ENCODE results near the gene CARD9. TPM values are rescaled to one million over a fixed set of nuclear protein-coding genes. Genes with fewer than 3 reads are reported as not detected.

CARD9 gene
- total RNA-seq, 1 experiment from 2014 or later, result 5.6 TPM

DNA sequence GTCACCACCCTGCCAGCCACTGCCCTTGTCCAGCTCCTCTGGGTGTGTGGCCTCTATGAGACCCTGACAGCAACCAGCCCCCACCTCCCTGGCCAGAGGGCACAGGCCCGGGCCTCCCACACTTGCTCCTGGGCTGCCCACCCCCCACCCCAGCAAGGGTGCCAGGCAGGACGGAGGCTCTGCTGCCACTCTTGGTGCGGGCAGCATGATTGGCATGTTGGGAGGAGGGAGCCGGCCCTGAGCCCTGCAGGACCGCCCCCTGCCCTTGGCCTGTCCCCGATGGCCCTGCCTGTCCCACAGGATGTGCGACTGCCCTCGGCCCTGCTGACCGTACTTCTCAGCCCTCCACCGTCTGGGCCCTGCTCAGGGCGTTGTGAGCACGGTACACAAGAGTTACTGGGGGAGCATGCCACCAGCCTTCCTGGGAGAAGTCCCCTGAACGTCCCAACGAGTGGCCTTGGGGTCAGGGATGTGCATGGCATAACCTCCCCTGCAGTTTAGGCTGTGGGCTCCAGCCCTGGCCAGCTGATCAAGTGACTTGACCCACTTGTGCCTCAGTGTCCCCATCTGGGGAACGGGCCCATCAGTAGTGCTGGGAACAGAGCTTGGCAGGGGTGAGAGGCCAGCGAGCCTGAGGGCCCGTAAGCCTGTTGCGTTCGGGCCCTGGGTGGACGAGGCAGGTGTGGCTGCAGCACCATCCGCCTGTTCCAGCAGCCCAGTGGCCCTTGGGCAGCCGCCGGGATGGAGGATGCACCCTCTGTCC, 30.2 kb downstream of the CARD9 start:
- no peak overlapping the region for H2BK12ac ChIP-seq (ENCODE audit: insufficient read length, low read depth, low read length)
- TF ChIP-seq, protein P1, sequence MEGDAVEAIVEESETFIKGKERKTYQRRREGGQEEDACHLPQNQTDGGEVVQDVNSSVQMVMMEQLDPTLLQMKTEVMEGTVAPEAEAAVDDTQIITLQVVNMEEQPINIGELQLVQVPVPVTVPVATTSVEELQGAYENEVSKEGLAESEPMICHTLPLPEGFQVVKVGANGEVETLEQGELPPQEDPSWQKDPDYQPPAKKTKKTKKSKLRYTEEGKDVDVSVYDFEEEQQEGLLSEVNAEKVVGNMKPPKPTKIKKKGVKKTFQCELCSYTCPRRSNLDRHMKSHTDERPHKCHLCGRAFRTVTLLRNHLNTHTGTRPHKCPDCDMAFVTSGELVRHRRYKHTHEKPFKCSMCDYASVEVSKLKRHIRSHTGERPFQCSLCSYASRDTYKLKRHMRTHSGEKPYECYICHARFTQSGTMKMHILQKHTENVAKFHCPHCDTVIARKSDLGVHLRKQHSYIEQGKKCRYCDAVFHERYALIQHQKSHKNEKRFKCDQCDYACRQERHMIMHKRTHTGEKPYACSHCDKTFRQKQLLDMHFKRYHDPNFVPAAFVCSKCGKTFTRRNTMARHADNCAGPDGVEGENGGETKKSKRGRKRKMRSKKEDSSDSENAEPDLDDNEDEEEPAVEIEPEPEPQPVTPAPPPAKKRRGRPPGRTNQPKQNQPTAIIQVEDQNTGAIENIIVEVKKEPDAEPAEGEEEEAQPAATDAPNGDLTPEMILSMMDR (conservative IDR thresholded peaks at IDR 0.05), result no peak
- no peak overlapping the region for H2BK20ac ChIP-seq (ENCODE audit: low read depth, low read length, poor library complexity, severe bottlenecking)
- H3K27ac ChIP-seq (ENCODE audit: insufficient read length, low read depth, low read length), result no peak overlapping the region
- no CpG with 5 or more reads among the region's 23 CpGs for WGBS (ENCODE audit: extremely low coverage, insufficient read length, low lambda C conversion rate)
- no peaks in the 10 kb centered on the region for H3K79me1 ChIP-seq (ENCODE audit: insufficient read depth, low read depth, low read length, poor library complexity, severe bottlenecking)
- Mint-ChIP-seq H3K9me3 (no peaks in the 10 kb centered on the region), H3K4me1 (peaks cover 6 to 30% of the 10 kb centered on the region in 2 experiments; a peak in 3 of 4 replicates), H3K27me3 (ENCODE audit: low read depth) (no peaks in the 10 kb centered on the region; the same call in 1 of the 2 replicates), H3K27ac (peak overlapping the region in 2 of 3 experiments; percentile 83 to 94; a peak in 3 of 7 replicates), H3K36me3 (ENCODE audit: insufficient read depth in 1 of 3, low read depth in 3 of 3) (no peaks in the 10 kb centered on the region; a peak in 1 of 7 replicates), H3K4me3 (peak overlapping the region; percentile 59 to 80)
- no peak overlapping the region for H4K8ac ChIP-seq (replicated peaks; ENCODE audit: insufficient read length, low read depth, low read length)
- H3K27me3 ChIP-seq (ENCODE audit: insufficient read depth, low read length), result no peaks in the 10 kb centered on the region
- H3K18ac ChIP-seq (ENCODE audit: insufficient read length, low read depth, low read length), result peak overlapping the region; percentile 47
- no peaks in the 10 kb centered on the region for H4K20me1 ChIP-seq (ENCODE audit: control insufficient read depth, insufficient read depth, insufficient read length)
- peak; percentile 68 for DNase-seq
- no peak overlapping the region for H2AK5ac ChIP-seq (ENCODE audit: insufficient read length, low read length)
- no peak overlapping the region for H3T11ph ChIP-seq (ENCODE audit: low read length)
- no peak overlapping the region for H3K9ac ChIP-seq (ENCODE audit: extremely low read depth, insufficient read length, low read length)
- H2AFZ ChIP-seq (ENCODE audit: low read length), result no peak overlapping the region
- H3K23ac ChIP-seq (ENCODE audit: insufficient read length, low read depth, low read length), result no peak overlapping the region
- H3K4me2 ChIP-seq (ENCODE audit: insufficient read depth, insufficient read length, low read length), result no peak overlapping the region
- H3K14ac ChIP-seq (ENCODE audit: insufficient read depth, low read length), result peak overlapping the region; percentile 50
- H3K9me3 ChIP-seq (ENCODE audit: control insufficient read depth, low read depth, low read length), result no peaks in the 10 kb centered on the region
- no peak overlapping the region for H2BK5ac ChIP-seq (ENCODE audit: insufficient read length, low read length)
- H2BK15ac ChIP-seq (ENCODE audit: low read depth, low read length), result no peak overlapping the region
- no peaks in the 10 kb centered on the region for H3K4me1 ChIP-seq (ENCODE audit: insufficient read depth, low read length)
- no peak overlapping the region for H4K5ac ChIP-seq (ENCODE audit: insufficient read length, low read depth, low read length)
- no peak overlapping the region; the same call in 1 of the 2 replicates for H3K4ac ChIP-seq (ENCODE audit: low read depth, low read length)
- no peak overlapping the region for H2BK120ac ChIP-seq (ENCODE audit: low read depth, low read length, poor library complexity, severe bottlenecking)
- no peaks in the 10 kb centered on the region for H3K23me2 ChIP-seq (ENCODE audit: insufficient read length, low read depth, low read length, poor library complexity, severe bottlenecking)
- no peaks in the 10 kb centered on the region for H3K79me2 ChIP-seq (ENCODE audit: insufficient read depth, low read length)
- no peak overlapping the region for H3K56ac ChIP-seq (ENCODE audit: insufficient read length, low read depth, low read length)
- H4K91ac ChIP-seq (ENCODE audit: insufficient read length, low read depth, low read length), result peak overlapping the region; percentile 8

Measured in H9 (cell line).